Fibroblast of skin of back (primary cell): ENCODE results near the gene ARL17B.
"Not testable (repeated sequence)": the region's sequence is repeated elsewhere in the genome, so short reads cannot be mapped to it uniquely, and the experiment has no call there.

Experiments
- DNase-seq: peaks from one replicate; pipeline ENCODE4 v3.0.0-alpha.2; 2013

ARL17B gene

DNA sequence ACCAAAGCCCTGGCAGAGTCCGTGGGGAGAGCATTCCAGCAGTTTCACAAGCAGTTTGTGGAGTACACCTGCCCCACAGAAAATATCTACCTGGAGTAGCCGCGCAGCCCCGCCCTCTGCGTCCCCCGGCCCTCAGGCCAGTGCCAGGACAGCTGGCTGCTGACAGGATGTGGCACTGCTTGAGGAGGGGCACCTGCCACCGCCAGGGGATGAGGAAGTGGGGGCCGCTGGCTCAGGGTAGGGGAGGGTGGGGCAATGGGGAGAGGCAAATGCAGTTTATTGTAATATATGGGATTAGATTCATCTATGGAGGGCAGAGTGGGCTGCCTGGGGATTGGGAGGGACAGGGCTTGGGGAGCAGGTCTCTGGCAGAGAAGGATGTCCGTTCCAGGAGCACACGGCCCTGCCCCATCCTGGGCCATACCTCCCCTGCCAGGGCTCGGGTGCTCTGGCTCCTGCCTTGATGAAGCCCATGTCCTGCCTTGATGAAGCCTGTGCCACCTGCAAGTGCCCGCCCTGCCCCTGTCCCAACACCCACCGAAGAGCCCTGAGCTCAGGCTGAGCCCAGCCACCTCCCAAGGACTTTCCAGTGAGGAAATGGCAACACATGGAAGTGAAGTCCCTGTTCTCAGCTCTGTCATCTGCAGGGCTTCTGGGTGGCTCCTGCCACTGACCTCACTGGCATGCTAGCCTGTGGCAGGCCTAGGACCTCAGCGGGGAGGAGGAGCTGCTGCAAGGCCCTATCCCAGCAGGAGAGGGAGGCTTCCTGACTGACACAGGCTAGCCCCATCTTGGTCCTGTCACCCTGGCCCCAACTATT, 116.4 kb downstream of the ARL17B start:
- not testable (repeated sequence) for DNase-seq

DNA sequence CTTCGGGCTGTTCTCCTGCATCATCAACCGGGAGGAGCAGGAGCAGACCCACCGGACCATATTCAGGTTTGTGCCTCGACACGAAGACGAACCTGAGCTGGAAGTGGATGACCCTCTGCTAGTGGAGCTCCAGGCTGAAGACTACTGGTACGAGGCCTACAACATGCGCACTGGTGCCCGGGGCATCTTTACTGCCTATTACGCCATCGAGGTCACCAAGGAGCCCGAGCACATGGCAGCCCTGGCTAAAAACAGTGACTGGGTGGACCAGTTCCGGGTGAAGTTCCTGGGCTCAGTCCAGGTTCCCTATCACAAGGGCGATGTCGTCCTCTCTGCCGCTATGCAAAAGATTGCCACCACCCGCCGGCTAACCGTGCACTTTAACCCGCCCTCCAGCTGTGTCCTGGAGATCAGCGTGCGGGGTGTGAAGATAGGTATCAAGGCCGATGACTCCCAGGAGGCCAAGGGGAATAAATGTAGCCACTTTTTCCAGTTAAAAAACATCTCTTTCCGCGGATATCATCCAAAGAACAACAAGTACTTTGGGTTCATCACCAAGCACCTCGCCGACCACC, 117.1 kb downstream of the ARL17B start:
- not testable (repeated sequence) for DNase-seq

DNA sequence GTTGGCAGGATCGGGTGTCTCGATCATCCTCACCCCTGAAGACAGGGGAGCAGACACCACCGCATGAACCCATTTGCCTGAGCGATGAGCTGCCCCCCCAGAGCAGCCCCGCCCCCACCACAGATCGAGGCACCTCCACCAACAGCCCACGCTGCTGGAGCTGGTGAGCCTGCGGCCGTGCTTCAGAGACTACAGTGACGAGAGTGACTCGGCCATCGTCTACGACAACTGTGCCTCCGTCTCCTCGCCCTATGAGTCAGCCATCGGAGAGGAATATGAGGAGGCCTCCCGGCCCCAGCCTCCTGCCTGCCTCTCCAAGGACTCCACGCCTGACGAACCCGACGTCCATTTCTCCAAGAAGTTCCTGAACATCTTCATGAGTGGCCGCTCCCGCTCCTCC, 117.6 kb downstream of the ARL17B start:
- DNase-seq: not testable (repeated sequence)

GRCh38 chr17:46243505-46243904, 118.1 kb downstream of the ARL17B start:
- not testable (repeated sequence) for DNase-seq

DNA sequence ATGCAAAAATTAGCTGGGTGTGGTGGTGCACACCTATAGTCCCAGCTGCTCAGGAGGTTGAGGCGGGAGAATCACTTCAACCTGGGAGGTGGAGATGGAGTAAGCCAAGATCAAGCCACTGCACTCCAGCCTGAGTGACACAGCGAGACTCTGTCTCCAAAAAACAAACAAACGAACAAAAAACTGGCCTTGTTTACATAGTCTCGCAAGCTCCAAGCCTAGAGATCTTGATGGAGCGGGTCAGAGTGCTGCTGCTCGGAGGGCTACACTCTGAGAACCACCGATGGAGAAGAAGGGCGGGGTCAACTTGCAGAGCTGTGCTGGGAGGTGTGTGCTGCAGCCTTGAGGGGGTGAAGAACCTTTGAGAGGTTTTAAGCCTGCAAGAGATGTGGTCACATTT, 130.2 kb downstream of the ARL17B start:
- DNase-seq: not testable (repeated sequence)

- DNase-seq: peak; percentile 86
Measured at GRCh38 chr17:46225274-46225794, 136.2 kb downstream of the ARL17B start.

GRCh38 chr17:46224864-46225263, 136.7 kb downstream of the ARL17B start:
- not testable (repeated sequence) for DNase-seq
